Cerebellar cortex (tissue), 1 donor: ENCODE data around the gene SPINT2.
"Not testable (repeated sequence)": the region's sequence is repeated elsewhere in the genome, so short reads cannot be mapped to it uniquely, and the experiment has no call there.

ENCODE experiments used
- DNase-seq: peaks from one replicate; pipeline ENCODE4 v3.0.0-alpha.2; 2015; ENCODE audit warnings: low spot score

SPINT2 gene

GRCh38 chr19:38239816-38240215 lies 24.6 kb upstream of the SPINT2 start:
- no peak for DNase-seq

GRCh38 chr19:38243279-38243673 lies 21.1 kb upstream of the SPINT2 start:
- no peak for DNase-seq

- no peak for DNase-seq
Measured at GRCh38 chr19:38245826-38246498, 18.4 kb upstream of the SPINT2 start.

- DNase-seq, result no peak
Measured at GRCh38 chr19:38247126-38247525, 17.2 kb upstream of the SPINT2 start.

GRCh38 chr19:38247734-38248268 lies 16.6 kb upstream of the SPINT2 start:
- no peak for DNase-seq

GRCh38 chr19:38248421-38248820 lies 16.0 kb upstream of the SPINT2 start:
- DNase-seq, result no peak

GRCh38 chr19:38250428-38250820 lies 13.9 kb upstream of the SPINT2 start:
- DNase-seq, result no peak

GRCh38 chr19:38250821-38251563 lies 13.4 kb upstream of the SPINT2 start:
- no peak for DNase-seq

- no peak for DNase-seq
Measured at GRCh38 chr19:38251564-38252051, 12.8 kb upstream of the SPINT2 start.

- no peak for DNase-seq
Measured at GRCh38 chr19:38252385-38252784, 12.0 kb upstream of the SPINT2 start.

GRCh38 chr19:38252941-38253691 lies 11.3 kb upstream of the SPINT2 start:
- no peak for DNase-seq

- DNase-seq, result no peak
Measured at GRCh38 chr19:38253788-38254187, 10.6 kb upstream of the SPINT2 start.

- DNase-seq, result no peak
Measured at GRCh38 chr19:38255383-38256014, 8.9 kb upstream of the SPINT2 start.

- not testable (repeated sequence) for DNase-seq
Measured at GRCh38 chr19:38261942-38262341, 2.4 kb upstream of the SPINT2 start.

GRCh38 chr19:38262585-38263268 lies 1.6 kb upstream of the SPINT2 start:
- no peak for DNase-seq

GRCh38 chr19:38263689-38264485 lies 486 bp upstream of the SPINT2 start:
- peak; percentile 79 for DNase-seq

GRCh38 chr19:38265213-38265861 lies 964 bp downstream of the SPINT2 start:
- DNase-seq, result peak; percentile 64

GRCh38 chr19:38265921-38266429 lies 1.6 kb downstream of the SPINT2 start:
- no peak for DNase-seq

- no peak for DNase-seq
Measured at GRCh38 chr19:38266981-38267597, 2.7 kb downstream of the SPINT2 start.
